PC-3 (cell line): ENCODE data around the gene NUP62. TPM values are rescaled to one million over a fixed set of nuclear protein-coding genes. Genes with fewer than 3 reads are reported as not detected.

Source experiments
- ATAC-seq: fragments of 200-7000 bp; cut with Tn5 transposase; 2 replicates; pipeline ENCODE4 v1.9.1; 2020; ENCODE audit warnings: mild to moderate bottlenecking, moderate library complexity
- BruUV-seq: library from RNA; stranded (reverse); fragments of 400-500 nt; replicated peaks from 2 replicates; lab custom pipeline; 2021; lab: Mats Ljungman, UMichigan
- CTCF ChIA-PET: fragments of 300-600 bp; sonication (Branson Sonifier 250); formaldehyde crosslinking; loops from one replicate; lab custom pipeline; 2022; ENCODE audit warnings: antibody characterized with exemption; lab: Charles Lee
- POLR2A ChIA-PET: fragments of 300-600 bp; sonication (Branson Sonifier 250); formaldehyde crosslinking; loops from one replicate; lab custom pipeline; 2022; ENCODE audit warnings: antibody characterized with exemption; ENCODE audit not compliant: unreplicated experiment; lab: Charles Lee
- DNase-seq: peaks from one replicate; pipeline ENCODE4 v3.0.0-alpha.2; 2015
- H2AFZ ChIP-seq: fragments of 300-600 bp; sonication (generic); 2 replicates; pipeline ENCODE4 v1.6.0; 2016; ENCODE audit warnings: antibody characterized with exemption, low read length
- H3F3A ChIP-seq: fragments of 300-600 bp; sonication (generic); one replicate; pipeline ENCODE4 v1.6.0; 2017; ENCODE audit warnings: antibody characterized with exemption, low read length, control low read depth, mild to moderate bottlenecking; ENCODE audit not compliant: unreplicated experiment
- H3K27ac ChIP-seq: fragments of 300-600 bp; sonication (generic); 2 replicates; pipeline ENCODE4 v1.5.1; 2016; ENCODE audit warnings: mild to moderate bottlenecking, low read length
- H3K27me3 ChIP-seq: fragments of 300-600 bp; sonication (generic); 2 replicates; pipeline ENCODE4 v1.6.1; 2016; ENCODE audit warnings: low read length, mixed read lengths
- H3K36me3 ChIP-seq: fragments of 300-600 bp; sonication (generic); 2 replicates; pipeline ENCODE4 v1.6.1; 2016; ENCODE audit warnings: low read depth, mixed run types, low read length, mixed read lengths
- H3K4me1 ChIP-seq: fragments of 300-600 bp; sonication (generic); 2 replicates; pipeline ENCODE4 v1.5.1; 2016; ENCODE audit warnings: low read length; ENCODE audit not compliant: insufficient read depth
- H3K4me2 ChIP-seq: fragments of 300-600 bp; sonication (generic); 2 replicates; pipeline ENCODE4 v1.6.0; 2016; ENCODE audit warnings: low read length
- H3K4me3 ChIP-seq: fragments of 300-600 bp; sonication (generic); 2 replicates; pipeline ENCODE4 v1.5.1; 2016; ENCODE audit warnings: mild to moderate bottlenecking, low read length, mixed read lengths
- H3K79me2 ChIP-seq: fragments of 300-600 bp; sonication (generic); 2 replicates; pipeline ENCODE4 v1.6.1; 2017; ENCODE audit warnings: low read length, mixed read lengths
- H3K9ac ChIP-seq: fragments of 300-600 bp; sonication (generic); 2 replicates; pipeline ENCODE4 v1.6.0; 2016; ENCODE audit warnings: mild to moderate bottlenecking, low read length
- H3K9me2 ChIP-seq: fragments of 300-600 bp; sonication (generic); replicated peaks from 2 replicates; pipeline ENCODE4 v1.6.1; 2016; ENCODE audit warnings: mixed run types, low read length, mixed read lengths
- H3K9me3 ChIP-seq: fragments of 300-600 bp; sonication (generic); 2 replicates; pipeline ENCODE4 v1.6.1; 2016; ENCODE audit warnings: low read length, mixed read lengths
- H4K20me1 ChIP-seq: fragments of 300-600 bp; sonication (generic); 2 replicates; pipeline ENCODE4 v1.6.1; 2016; ENCODE audit warnings: low read length, mixed read lengths
- CTCF ChIP-seq: fragments of 300-600 bp; sonication (generic); conservative IDR thresholded peaks from 2 replicates; pipeline ENCODE4 v1.5.1; 2017; ENCODE audit warnings: antibody characterized with exemption, low read depth, mild to moderate bottlenecking, low read length
- EZH2 ChIP-seq: fragments of 300-600 bp; sonication (generic); IDR thresholded peaks from one replicate; pipeline ENCODE4 v1.6.1; 2017; ENCODE audit warnings: antibody characterized with exemption, mild to moderate bottlenecking, low read length; ENCODE audit not compliant: unreplicated experiment
- EZH2phosphoT487 ChIP-seq: fragments of 300-600 bp; sonication (generic); IDR thresholded peaks from 2 replicates; pipeline ENCODE4 v1.6.1; 2018; ENCODE audit warnings: mild to moderate bottlenecking, antibody characterized with exemption, low read length, borderline replicate concordance
- intact Hi-C: fragments of 100-400 bp; cut with micrococcal nuclease; formaldehyde crosslinking; loops from 2 replicates; pipeline ENCODE4 v1.9.0; 2023
- total RNA-seq: library from RNA; depleted of rRNA; stranded (reverse); fragments of >200 nt; gene quantifications from 2 replicates; pipeline ENCODE4 v1.2.3, GENCODE V29; 2014

Gene NUP62
- total RNA-seq, 1 experiment from 2014 or later = 129 TPM

- Histone ChIP-seq H3K27me3 (peaks cover 20% of the 10 kb centered on the region; the same call in 1 of the 2 replicates), H3F3A (no peaks in the 10 kb centered on the region), H3K4me3 (no peak overlapping the region), H3K9me2 (no peaks in the 10 kb centered on the region), H3K9me3 (no peaks in the 10 kb centered on the region), H3K36me3 (no peaks in the 10 kb centered on the region), H3K4me2 (no peak overlapping the region), H3K4me1 (no peaks in the 10 kb centered on the region), H4K20me1 (no peaks in the 10 kb centered on the region), H3K79me2 (no peaks in the 10 kb centered on the region), H3K9ac (no peak overlapping the region), H2AFZ (no peak overlapping the region), H3K27ac (no peak overlapping the region)
- CTCF ChIA-PET = no interaction called here
- no peak for TF ChIP-seq CTCF
- no peak for TF ChIP-seq EZH2phosphoT487
- no peak for TF ChIP-seq EZH2
- POLR2A ChIA-PET = no interaction called here
- no TSS peak for BruUV-seq
- no peak for DNase-seq
- ATAC-seq = no peak
- intact Hi-C loops = no loop called here
These were observed 24.1 kb upstream of the NUP62 start for GRCh38 chr19:49953416-49953815.

DNA sequence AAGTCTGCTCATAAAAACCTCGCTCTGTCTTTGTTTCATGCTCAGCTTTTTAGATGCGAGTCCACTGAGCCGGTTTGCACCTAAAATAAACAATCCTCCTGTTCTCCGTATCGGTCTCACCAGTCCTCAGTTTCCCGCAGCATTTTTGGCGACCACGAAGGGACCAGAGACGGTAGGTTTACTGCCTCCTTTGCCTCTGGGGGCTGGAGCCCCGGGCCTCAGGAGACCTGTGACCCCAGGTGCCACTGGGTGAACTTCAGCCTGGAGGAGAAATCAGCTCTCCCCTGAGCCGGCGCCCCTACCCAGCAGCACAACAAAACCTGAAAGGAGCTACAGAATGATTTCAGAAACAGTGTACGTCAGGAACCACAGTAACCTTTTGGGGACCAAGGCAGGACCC, 23.6 kb upstream of the NUP62 start:
- ChIA-PET POLR2A (no interaction called here), CTCF (no interaction called here)
- Histone ChIP-seq H3F3A (no peaks in the 10 kb centered on the region), H3K9me3 (no peaks in the 10 kb centered on the region), H2AFZ (no peak overlapping the region), H3K4me3 (no peak overlapping the region), H3K27me3 (peaks cover 20% of the 10 kb centered on the region; the same call in 1 of the 2 replicates), H3K36me3 (no peaks in the 10 kb centered on the region), H3K79me2 (no peaks in the 10 kb centered on the region), H3K27ac (no peak overlapping the region), H3K4me1 (no peaks in the 10 kb centered on the region), H3K9me2 (no peaks in the 10 kb centered on the region), H3K9ac (no peak overlapping the region), H3K4me2 (no peak overlapping the region), H4K20me1 (no peaks in the 10 kb centered on the region)
- no peak for ATAC-seq
- intact Hi-C loops = no loop called here
- no peak for TF ChIP-seq EZH2
- TF ChIP-seq EZH2phosphoT487 = no peak
- TF ChIP-seq CTCF = no peak
- DNase-seq = no peak
- no TSS peak for BruUV-seq

GRCh38 chr19:49952479-49952836, 23.2 kb upstream of the NUP62 start:
- intact Hi-C loops = no loop called here
- H4K20me1 ChIP-seq = no peaks in the 10 kb centered on the region
- H3K36me3 ChIP-seq = no peaks in the 10 kb centered on the region
- no peak overlapping the region for H3K27ac ChIP-seq
- H2AFZ ChIP-seq = no peak overlapping the region
- no peaks in the 10 kb centered on the region for H3K79me2 ChIP-seq
- H3F3A ChIP-seq = no peaks in the 10 kb centered on the region
- no peak for TF ChIP-seq CTCF
- TF ChIP-seq EZH2phosphoT487 = no peak
- no peak for TF ChIP-seq EZH2
- H3K27me3 ChIP-seq = peaks cover 20% of the 10 kb centered on the region; the same call in 1 of the 2 replicates
- no peaks in the 10 kb centered on the region for H3K9me3 ChIP-seq
- H3K9ac ChIP-seq = no peak overlapping the region
- POLR2A ChIA-PET = no interaction called here
- H3K4me2 ChIP-seq = no peak overlapping the region
- CTCF ChIA-PET = no interaction called here
- no peak for ATAC-seq
- no peak overlapping the region for H3K4me3 ChIP-seq
- DNase-seq = no peak
- no peaks in the 10 kb centered on the region for H3K4me1 ChIP-seq
- no TSS peak for BruUV-seq
- H3K9me2 ChIP-seq = no peaks in the 10 kb centered on the region
